OCI-LY1 (cell line): ENCODE data around the gene BPHL.

Source experiments
- H2AFZ ChIP-seq: fragments of 200-600 bp; sonication (generic), shearing (Covaris generic); 2 replicates; pipeline ENCODE4 v1.6.0; 2014; ENCODE audit warnings: antibody characterized with exemption, mild to moderate bottlenecking, low read length
- H3F3A ChIP-seq: fragments of 200-600 bp; sonication (generic), shearing (Covaris generic); 2 replicates; pipeline ENCODE4 v1.6.0; 2014; ENCODE audit warnings: mild to moderate bottlenecking, antibody characterized with exemption, low read length, moderate library complexity; ENCODE audit not compliant: insufficient read depth
- H3K27ac ChIP-seq: fragments of 200-600 bp; sonication (generic); 2 replicates; pipeline ENCODE4 v1.5.1; 2014; ENCODE audit warnings: low read length, mixed run types, mild to moderate bottlenecking, low read depth; ENCODE audit not compliant: poor library complexity, severe bottlenecking
- H3K27me3 ChIP-seq: fragments of 200-600 bp; sonication (generic); 2 replicates; pipeline ENCODE4 v1.6.0; 2014; ENCODE audit warnings: antibody characterized with exemption, mild to moderate bottlenecking, low read length, moderate library complexity; ENCODE audit not compliant: insufficient read depth
- H3K36me3 ChIP-seq: fragments of 200-600 bp; sonication (generic); 2 replicates; pipeline ENCODE4 v1.6.1; 2014; ENCODE audit warnings: mild to moderate bottlenecking, antibody characterized with exemption, low read length, moderate library complexity, mixed read lengths; ENCODE audit not compliant: insufficient read depth
- H3K4me1 ChIP-seq: fragments of 200-600 bp; sonication (generic); 2 replicates; pipeline ENCODE4 v1.5.1; 2014; ENCODE audit warnings: mild to moderate bottlenecking, low read length, moderate library complexity; ENCODE audit not compliant: insufficient read depth, severe bottlenecking
- H3K4me2 ChIP-seq: fragments of 200-600 bp; sonication (generic), shearing (Covaris generic); 2 replicates; pipeline ENCODE4 v1.6.1; 2014; ENCODE audit warnings: low read length
- H3K4me3 ChIP-seq: fragments of 200-600 bp; sonication (generic); 2 replicates; pipeline ENCODE4 v1.5.1; 2014; ENCODE audit warnings: low read length, low read depth, mild to moderate bottlenecking, mixed read lengths; ENCODE audit not compliant: poor library complexity, severe bottlenecking
- H3K79me2 ChIP-seq: fragments of 200-600 bp; shearing (Covaris generic); 2 replicates; pipeline ENCODE4 v1.6.1; 2016; ENCODE audit warnings: mixed run types, low read length, mixed read lengths; ENCODE audit not compliant: insufficient read depth
- H3K9ac ChIP-seq: fragments of 200-600 bp; sonication (generic), shearing (Covaris generic); 2 replicates; pipeline ENCODE4 v1.6.1; 2014; ENCODE audit warnings: mild to moderate bottlenecking, low read length, mixed read lengths
- H3K9me2 ChIP-seq: fragments of 200-600 bp; sonication (generic), shearing (Covaris generic); 2 replicates; pipeline ENCODE4 v1.6.1; 2014; ENCODE audit warnings: low read depth, mild to moderate bottlenecking, low read length, mixed read lengths
- H3K9me3 ChIP-seq: fragments of 200-600 bp; shearing (Covaris generic); 2 replicates; pipeline ENCODE4 v1.6.1; 2014; ENCODE audit warnings: low read length, mixed read lengths
- H4K20me1 ChIP-seq: fragments of 200-600 bp; sonication (generic), shearing (Covaris generic); 2 replicates; pipeline ENCODE4 v1.6.0; 2016; ENCODE audit warnings: mild to moderate bottlenecking, low read length; ENCODE audit not compliant: insufficient read depth
- CTCF ChIP-seq: fragments of 200-600 bp; sonication (generic), shearing (Covaris generic); IDR thresholded peaks from 2 replicates; pipeline ENCODE4 v1.5.1; 2017; ENCODE audit warnings: mild to moderate bottlenecking, antibody characterized with exemption, low read length, moderate library complexity, mixed read lengths
- EZH2 ChIP-seq: fragments of 200-600 bp; sonication (generic), shearing (Covaris generic); IDR thresholded peaks from 2 replicates; pipeline ENCODE4 v1.8.0; 2017; ENCODE audit warnings: borderline replicate concordance, mixed run types, mild to moderate bottlenecking, antibody characterized with exemption, low read length, moderate library complexity, mixed read lengths

Gene BPHL

GRCh38 chr6:3143158-3143557 is 24.6 kb downstream of the BPHL start:
- Histone ChIP-seq H3K27ac (peak overlapping the region; percentile 13), H3K4me3 (no peak overlapping the region), H3F3A (no peaks in the 10 kb centered on the region; the same call in 1 of the 2 replicates), H3K9ac (no peak overlapping the region), H3K79me2 (no peaks in the 10 kb centered on the region), H3K27me3 (no peaks in the 10 kb centered on the region), H3K4me2 (no peak overlapping the region), H3K36me3 (peaks cover 44% of the 10 kb centered on the region), H4K20me1 (no peaks in the 10 kb centered on the region), H3K9me2 (no peaks in the 10 kb centered on the region), H3K4me1 (peaks cover 24% of the 10 kb centered on the region), H2AFZ (no peak overlapping the region), H3K9me3 (no peaks in the 10 kb centered on the region)
- no peak for TF ChIP-seq CTCF
- no peak for TF ChIP-seq EZH2

DNA sequence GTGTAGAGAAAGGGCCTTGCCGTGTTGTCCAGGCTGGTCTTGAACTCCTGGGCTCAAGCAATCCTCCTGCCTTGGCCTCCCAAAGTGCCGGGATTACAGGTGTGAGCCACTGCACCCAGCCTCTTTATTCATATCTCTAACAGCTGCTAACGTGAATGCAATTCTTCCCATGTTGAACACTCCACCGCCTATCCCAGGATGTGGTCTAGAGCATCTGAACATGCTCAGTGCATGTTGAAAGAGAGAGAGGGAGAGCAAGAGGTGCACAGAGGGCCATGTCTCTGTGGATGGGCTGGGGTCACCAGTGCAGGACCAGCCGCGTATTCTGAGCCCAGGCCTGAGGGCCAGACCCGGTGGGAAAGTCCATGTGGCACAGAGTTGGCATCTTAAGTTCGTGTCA is 26.1 kb downstream of the BPHL start:
- H3K79me2 ChIP-seq: no peaks in the 10 kb centered on the region
- H2AFZ ChIP-seq: no peak overlapping the region
- H3K9me3 ChIP-seq: no peaks in the 10 kb centered on the region
- H3K27me3 ChIP-seq: no peaks in the 10 kb centered on the region
- H3K4me3 ChIP-seq: no peak overlapping the region
- peaks cover 43% of the 10 kb centered on the region for H3K36me3 ChIP-seq
- H4K20me1 ChIP-seq: no peaks in the 10 kb centered on the region
- H3K4me2 ChIP-seq: no peak overlapping the region
- no peaks in the 10 kb centered on the region for H3K9me2 ChIP-seq
- no peak overlapping the region for H3K9ac ChIP-seq
- H3K4me1 ChIP-seq: peaks cover 11% of the 10 kb centered on the region
- no peaks in the 10 kb centered on the region; the same call in 1 of the 2 replicates for H3F3A ChIP-seq
- TF ChIP-seq EZH2 (no peak), CTCF (no peak)
- H3K27ac ChIP-seq: no peak overlapping the region

DNA sequence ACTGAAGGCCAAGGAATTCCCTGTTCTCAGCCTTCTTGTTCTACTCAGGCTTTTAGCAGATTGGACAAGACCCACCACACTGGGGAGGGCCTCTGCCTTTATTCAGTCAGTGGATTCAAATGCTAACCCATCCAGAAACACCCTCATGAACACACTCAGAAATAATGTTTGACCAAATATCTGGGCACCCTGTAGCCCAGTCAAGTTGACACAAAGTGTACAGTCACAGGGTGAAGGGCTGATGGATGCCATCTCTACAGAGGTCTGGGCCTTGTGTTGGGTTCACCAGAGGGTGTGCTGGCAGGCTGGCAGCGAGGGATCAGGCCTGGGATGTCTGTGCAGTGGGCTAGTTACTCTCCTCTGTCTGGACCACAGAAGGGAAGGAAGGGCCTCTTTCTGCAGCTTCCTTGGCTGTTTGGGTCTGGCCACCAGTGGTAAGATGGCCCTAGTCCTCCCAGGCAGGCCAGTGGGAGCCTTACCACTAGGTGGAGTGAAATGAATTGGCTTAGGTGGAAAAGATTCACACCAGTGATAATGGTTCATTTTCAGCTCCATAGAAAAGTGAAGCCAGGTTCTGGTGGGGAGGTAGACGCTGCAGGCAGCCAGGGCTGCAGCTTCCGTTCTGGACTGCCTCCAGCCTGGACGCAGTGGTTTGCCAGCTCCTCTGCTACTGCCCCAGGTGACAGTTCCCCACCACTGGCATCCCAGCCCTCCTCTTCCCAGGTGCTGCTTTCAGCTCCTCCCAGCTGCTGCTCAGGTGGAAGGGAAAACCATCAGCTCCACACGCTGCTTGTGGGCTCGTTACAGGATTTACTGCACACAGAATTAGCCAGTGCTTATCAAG is 29.6 kb downstream of the BPHL start:
- Histone ChIP-seq H3K4me1 (peaks cover 28% of the 10 kb centered on the region), H3K36me3 (peaks cover 35% of the 10 kb centered on the region), H2AFZ (no peak overlapping the region), H3K9me3 (no peaks in the 10 kb centered on the region), H3K9me2 (no peaks in the 10 kb centered on the region), H3K27ac (no peak overlapping the region), H3K9ac (no peak overlapping the region), H3K79me2 (no peaks in the 10 kb centered on the region), H3K27me3 (no peaks in the 10 kb centered on the region), H3F3A (no peaks in the 10 kb centered on the region; the same call in 1 of the 2 replicates), H4K20me1 (no peaks in the 10 kb centered on the region), H3K4me3 (no peak overlapping the region), H3K4me2 (no peak overlapping the region)
- no peak for TF ChIP-seq EZH2
- no peak for TF ChIP-seq CTCF
